SHP77 treated with DMSO at 0.1 percent for 48 hours (cell line): ENCODE results near the gene WNT9B.

Source experiments
- DNase-seq: peaks from one replicate; lab custom pipeline; 2025; lab: John Stamatoyannopoulos, UW

Gene WNT9B, protein sequence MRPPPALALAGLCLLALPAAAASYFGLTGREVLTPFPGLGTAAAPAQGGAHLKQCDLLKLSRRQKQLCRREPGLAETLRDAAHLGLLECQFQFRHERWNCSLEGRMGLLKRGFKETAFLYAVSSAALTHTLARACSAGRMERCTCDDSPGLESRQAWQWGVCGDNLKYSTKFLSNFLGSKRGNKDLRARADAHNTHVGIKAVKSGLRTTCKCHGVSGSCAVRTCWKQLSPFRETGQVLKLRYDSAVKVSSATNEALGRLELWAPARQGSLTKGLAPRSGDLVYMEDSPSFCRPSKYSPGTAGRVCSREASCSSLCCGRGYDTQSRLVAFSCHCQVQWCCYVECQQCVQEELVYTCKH

DNA sequence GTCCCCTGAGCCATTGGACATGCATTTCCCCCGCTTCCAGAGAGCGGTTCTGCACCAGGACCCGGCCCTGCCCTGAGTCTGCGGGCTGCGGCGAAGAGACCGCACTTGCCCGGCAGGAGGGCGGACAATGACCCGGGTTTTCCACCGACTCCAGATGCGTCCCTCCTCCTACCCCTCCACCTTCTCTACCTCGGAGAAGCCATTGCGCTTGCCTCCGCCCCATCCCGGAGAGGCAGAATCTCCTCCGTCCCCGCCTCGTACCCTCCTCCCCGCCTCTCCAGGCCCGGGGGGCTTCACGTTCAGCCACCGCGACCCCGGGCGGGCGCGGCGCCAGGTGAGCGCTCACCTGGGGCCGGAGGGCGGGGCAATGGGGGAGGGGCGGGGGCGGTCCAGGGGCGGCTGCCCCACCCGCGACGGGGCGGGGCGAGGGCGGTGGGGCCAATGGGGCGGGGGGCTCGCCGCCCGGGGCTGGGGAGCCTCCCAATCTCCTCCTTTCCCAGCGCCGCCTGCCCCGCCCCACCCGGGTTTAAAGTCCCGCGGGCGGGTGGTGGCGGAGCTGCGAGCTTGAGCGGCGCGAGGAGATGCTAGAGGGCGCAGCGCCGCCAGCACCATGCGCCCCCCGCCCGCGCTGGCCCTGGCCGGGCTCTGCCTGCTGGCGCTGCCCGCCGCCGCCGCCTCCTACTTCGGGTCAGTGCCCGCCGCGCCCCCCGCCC lies at the start of gene WNT9B:
TSS of gene WNT9B (plus strand) at position 555 of the 713 bp plus-strand sequence. CDS start at position 611, 56 bp downstream.
- no peak for DNase-seq

DNA sequence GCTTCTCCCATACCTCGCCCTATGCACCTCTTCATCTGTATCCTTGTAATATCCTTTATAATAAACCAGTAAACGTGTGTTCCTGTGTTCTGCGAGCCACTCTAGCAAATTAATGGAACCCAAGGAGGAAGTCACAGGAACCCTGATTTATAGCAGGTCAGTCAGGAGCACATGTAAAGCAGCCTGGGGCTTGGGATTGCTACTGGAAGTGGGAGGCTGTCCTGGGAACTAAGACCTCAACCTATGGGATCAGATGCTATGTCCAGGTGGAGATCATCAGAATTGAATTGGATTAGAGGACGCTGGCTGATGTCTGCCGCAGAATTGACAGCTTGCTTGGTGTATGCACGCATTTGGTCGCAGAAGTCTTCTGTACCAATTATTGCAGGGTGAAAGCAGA lies 48.6 kb upstream of the WNT9B start:
- DNase-seq = no peak

DNA sequence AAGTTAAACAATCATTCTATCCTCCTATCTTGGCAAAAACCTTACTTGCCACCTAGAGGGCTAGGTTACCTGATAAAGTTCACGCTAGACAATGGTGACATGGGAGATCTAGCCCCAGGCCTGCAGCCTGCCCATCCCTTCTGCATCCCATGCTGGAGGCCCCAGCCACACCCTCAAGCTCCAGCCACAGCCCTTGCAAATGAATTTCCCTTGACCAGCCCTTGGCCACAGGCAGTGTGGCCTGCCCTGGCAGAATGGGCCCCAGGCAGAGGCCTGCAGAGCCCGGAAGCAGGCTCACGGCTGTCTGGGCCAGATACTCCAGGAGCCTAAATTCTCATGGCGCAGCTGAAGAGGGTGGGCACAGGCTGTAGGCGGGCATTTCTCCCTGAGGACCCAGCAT lies 47.8 kb upstream of the WNT9B start:
- DNase-seq = no peak

DNA sequence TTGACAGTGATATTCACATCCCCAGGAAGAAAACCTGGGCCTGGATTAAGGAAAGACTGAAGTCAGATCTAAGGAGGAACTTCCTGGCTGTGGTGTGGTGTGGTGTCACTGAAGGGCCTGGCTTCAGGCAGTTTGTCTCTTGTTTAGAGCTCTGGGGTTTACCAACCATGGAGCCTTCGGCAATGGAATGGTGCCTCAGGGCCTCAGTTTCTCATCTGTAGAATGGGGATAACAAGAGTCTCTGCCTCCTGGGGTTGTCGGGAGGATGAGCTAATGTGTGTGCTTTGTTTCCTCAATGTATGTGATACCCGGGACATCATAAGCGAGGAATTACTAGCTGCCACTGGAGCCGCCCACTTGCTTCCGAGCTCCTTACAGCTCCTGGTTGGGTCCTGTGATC lies 45.6 kb upstream of the WNT9B start:
- DNase-seq = no peak

DNA sequence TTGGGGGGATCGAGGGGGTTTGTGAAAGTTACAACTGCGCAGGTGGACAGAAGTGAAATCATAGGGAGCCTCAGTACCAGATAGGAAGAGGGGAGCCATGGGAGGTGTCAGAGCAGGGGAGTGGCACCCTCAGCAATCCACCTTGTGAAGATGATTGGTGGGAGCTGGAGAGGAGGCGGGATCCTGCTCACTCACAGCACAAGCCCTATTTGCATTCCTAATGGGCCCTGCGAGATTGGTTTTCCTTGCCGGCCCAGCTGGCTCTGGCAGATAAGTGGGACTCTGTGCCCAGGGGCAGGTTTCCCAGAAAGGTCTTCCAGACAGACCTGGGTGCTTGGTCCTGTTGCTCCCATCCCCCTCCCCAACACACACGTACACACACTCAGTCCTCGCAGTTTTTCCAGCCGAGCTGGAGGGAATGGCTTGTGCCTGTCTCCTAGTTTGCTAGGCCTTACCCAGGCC lies 42.2 kb upstream of the WNT9B start:
- no peak for DNase-seq

DNA sequence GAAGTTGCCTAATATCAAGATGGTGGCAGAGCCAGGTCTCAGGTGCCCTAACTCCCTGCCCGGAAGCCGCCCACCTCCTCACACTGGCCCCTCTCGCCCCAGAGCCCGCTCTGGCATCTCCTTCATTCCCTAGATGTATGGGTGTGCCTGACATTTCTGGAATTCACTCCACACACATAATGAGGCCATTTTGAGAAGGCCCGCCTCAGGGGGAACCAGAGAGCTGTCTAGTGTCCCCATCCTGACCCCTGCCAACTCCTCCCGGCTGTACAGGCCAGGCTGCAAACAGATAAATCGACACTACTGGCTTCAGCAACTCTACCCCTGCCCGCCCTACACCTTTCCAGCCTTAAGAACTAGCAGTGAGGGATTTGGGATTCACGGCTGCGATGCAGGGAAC lies 40.5 kb upstream of the WNT9B start:
- no peak for DNase-seq

DNA sequence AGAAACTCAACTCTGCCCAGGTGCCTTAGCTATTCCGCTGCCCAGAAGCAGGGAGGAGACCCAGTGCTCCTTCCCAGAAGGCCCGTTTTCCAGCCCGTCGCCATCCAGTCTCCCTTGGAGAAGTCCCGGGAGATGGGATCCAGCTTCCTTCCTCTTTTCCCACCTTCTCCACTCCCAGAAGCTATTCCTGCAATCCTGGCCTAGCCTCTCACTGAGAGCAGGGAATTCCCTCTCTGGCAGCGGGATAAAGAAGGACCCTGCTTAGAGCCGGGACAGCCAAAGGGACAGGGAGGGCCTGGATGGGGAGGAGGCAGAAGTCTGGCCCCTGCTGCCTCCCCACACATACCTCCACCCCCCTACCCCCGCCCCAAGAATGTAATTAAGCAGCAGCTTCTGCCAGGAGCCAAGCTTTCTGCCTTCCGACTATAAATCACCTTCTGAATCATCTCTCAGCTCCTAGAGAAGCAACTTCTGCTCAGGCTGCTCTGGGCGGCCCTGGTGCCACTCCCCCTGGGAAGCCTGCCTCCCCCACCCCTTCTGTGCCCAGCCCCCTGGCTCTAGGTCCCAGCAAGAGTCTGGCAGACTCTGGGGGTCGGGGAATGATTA lies 39.3 kb upstream of the WNT9B start:
- DNase-seq = no peak

DNA sequence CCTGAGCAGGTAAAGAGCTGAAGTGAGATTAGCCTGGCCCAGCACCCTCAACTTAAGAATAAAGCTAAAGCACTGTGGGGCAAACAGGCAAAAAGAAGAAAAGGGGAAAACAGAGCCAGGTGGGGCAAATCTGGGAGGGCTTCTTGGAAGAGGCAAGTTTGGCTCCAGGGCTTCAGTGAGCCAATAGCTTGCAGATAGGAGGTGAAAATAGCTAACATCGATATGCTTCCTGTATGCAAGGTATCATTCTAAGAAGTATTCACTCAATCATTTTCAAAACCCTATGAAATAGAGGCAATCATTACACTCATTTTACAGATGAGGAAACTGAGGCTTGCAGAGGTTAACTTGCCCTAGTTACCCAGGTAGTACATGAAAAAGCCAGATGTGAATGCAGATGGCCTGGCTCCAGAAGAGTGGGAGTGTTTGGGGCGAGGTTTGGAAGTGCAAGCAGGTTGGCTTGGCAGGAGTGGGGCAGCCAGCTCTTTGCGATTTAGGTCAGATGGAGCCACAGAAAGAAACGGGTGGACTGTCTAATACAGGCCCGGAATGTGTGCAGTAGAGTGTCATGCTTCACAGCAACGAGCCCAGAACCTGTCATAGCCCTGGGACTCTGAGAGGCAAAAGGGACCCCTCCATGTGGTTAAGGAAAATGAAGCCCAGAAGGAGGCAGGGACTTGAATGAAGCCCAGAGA lies 38.6 kb upstream of the WNT9B start:
- DNase-seq = no peak

DNA sequence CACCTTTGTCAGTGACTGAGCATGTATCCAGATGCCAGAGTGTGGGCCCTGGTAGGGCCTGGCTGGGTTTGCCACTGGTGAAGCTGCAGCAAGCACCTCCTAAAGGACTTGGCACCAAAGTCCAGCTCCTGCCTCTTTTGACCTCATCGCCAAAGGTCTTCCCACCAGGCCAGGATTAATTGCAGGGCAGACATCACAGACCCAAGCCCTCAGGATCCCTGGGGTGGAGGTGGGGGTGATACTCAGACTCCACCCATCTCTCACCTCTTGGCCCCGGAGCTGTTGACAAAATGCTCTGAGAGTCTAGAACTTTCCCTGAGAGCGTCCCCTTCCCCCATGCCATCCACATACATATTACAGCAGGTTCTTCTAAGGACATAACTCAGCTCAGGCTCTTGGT lies 37.5 kb upstream of the WNT9B start:
- no peak for DNase-seq

DNA sequence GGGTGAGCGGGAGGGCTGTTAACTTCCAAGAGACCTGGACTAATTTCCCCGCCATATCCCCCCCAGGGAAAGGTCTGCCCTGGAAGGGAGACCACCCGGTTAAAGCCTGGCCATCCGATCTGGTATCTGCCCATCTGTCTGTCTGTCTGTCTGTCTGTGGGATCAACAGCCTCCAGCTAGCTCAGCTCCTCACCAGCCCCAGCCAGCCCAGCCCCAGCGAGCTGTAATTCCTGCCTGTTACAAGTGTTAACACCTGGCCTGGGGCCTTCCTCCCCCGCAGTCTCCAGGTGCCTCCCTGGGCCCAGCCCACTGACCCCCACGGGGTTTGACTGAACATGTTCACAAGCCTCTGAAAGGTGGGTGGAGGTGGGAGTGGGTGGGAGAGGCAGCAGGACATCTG lies 36.9 kb upstream of the WNT9B start:
- no peak for DNase-seq

DNA sequence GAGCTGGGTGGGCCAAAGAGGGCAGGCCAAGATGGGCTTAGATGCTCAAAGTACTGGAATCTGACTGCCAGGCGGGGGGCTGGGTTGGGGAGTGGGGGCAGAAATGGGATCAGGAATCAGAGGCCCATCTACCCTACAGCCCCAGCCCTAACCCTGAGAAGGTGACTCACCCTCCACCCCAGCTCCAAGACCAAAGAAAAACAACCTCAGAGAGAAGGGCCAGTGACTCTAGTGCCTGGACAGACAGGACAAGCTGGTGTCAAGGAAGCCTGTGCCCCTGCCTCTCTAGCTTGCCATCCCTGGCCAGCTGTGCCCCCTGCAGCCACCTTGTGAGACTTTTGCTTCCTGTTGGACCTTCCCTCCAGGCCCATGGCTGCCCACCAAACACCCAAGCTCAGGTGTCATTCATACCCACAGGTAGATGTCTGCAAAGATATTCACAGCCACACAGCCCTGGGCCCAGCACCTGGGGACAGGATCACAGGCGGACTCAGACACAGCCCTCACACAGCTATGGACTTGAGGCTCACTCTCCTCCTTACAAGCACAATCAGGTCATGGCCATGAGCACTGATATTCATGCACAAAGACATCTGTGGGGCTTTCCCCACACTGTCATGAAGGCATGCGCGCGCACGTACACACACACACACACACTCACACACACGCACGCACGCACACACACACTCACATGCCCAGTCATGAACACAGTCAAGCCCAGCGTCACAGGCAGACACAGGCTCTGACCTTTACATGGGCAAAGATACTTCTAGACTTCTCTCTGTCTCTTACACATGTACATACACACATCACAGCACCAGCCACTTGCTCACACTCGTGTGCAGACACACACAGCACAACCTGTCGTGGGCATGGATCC lies 35.7 kb upstream of the WNT9B start:
- DNase-seq = no peak

DNA sequence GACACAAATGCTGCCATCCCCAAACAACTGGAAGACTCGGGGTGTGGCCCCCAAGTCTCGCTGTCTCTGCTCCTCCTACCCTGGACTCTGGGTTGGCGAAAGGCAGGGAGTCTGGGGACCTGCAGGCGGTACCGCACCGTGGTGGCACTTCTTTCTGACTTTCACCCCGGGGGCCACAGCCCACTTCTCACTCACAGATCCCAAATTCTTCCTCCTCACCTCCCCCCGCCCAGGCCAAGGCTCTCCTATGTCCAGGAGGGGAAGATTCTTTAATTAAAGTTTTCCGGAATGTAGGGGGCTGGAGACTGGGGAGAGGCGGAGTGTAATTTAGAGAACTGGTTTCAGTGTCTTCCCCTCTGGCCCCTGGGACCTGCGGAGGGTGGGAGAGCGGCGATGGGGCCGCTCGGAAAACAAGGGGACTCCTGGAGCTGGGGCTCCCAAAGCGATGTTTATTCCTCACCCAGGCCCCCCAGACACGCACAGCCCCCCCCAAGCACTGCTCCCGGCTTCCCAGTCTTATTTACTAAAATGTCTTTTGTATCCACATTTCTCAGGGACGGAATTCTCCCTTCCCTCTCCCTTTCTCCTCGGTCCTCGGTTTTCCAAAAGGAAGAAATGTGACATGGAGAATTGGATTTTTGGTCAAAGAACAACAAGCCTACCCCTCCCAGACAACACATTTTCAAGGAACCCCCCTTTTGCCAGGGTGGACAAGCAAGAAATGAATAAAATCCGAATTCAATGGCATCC lies 34.1 kb upstream of the WNT9B start:
- DNase-seq = no peak

DNA sequence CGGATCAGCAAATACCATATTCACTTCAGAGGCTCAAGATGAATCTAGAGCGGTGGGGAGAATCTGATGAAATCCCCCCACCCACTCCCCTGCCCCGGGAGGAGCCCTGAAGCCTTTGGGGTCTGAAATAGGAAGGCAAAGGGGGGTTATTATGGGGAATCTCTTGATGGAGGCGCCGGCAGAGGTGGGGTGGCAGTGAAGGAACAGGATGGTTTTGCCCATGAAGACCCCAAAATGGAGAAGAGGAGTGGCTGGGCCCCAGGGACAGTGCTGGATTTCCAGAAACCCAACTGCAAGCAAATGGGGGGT lies 33.5 kb upstream of the WNT9B start:
- DNase-seq = no peak

DNA sequence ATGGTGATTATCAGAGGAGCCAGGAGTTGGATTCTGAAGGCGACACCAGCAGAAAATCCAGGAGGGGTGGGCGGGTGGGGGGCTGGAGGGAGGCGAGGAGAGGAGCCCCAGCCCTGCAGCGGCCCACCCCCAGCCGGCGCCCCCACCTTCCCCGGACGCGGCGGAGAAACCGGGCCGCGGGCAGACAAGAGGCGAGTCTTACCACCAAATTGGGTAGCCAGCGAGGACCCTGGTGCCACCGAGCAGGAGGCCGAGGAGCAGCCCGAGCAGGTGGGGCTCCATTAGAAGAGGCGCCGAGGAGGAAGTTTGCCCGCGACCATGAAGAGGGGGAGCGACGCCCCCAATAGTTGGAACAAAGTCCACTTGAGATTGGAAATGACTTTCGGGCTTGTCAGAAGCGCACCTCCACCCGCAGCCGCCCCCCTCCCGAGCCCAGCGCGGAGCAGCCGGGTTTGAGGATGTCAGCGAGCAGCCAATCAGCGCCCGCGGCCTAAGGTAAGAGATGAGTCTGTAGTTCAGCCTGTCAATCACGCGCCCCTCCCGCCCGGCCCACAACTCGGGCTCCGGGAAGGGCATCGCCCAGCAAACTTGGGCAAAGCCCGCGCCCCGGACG lies 33.0 kb upstream of the WNT9B start, which contains the start of gene WNT3:
TSS of gene WNT3 (minus strand) at position 377 of the 613 bp plus-strand sequence. CDS start at position 282, 95 bp downstream.
- no peak for DNase-seq

DNA sequence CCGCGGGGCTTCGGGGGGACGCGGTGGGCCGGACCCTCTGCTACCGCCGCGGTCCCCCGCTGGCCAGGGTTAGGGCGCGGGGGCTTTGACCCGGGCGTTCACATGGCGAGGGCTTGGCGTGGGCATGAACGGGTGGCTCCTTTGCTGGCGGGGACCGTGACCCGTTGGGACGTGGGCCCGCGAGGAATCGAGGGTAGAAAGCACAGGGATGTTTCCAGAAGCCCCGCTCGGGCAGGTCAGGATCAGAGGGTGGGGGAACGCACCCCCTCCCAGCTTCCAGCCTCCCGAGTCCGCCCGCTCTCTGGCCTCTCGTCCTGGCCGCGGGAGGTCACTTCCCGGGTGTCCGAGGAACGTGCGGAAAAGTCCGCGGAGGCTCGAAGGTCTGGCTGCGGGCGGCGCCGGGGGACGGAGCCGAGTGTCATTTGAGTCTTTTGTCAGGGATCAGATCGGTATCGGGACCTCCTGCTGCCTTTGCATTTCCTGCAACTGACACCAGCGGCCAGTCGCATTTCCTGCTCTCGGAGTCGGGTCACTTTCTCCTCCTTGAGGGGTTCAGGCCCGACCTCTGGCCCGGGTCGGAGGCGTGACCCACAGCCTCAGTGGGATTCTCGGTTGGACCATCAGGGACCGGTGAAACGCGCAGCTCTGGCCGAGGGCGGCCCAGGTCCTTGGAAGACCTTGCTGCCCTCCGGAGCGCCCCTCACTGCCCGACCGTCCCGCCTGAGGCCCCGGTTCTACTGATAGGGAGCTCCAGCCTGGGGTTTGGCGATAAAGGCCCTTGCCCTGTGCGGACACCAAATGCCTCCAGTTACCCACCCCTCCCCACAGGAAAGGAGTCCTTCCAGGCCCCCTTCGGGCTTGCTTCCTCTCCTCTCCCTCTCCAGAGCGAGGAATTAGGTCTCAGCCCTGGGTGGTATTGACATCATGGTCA lies 32.2 kb upstream of the WNT9B start:
- DNase-seq = no peak

DNA sequence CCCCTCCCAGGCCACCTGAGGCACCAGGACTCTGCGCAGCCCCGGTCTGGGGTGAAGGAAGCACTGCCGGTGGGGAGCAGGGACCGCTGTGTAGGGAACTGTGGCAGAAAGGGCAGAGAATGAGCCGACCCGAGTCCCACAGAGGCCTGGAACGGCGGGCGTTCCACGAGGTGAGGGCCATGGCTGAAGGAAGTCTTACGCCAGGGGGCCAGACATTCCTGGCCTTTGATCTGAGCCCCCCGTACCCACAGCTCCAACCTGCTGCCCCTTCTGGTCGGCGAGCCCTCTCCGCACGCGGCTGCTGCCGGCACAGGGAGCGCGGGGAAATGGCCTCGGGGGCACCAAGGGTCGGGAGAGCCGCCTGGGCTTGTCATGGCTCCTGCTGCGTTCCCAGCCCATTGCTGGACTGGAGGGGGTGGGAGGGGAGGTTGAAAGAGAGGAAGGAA lies 31.5 kb upstream of the WNT9B start:
- no peak for DNase-seq

DNA sequence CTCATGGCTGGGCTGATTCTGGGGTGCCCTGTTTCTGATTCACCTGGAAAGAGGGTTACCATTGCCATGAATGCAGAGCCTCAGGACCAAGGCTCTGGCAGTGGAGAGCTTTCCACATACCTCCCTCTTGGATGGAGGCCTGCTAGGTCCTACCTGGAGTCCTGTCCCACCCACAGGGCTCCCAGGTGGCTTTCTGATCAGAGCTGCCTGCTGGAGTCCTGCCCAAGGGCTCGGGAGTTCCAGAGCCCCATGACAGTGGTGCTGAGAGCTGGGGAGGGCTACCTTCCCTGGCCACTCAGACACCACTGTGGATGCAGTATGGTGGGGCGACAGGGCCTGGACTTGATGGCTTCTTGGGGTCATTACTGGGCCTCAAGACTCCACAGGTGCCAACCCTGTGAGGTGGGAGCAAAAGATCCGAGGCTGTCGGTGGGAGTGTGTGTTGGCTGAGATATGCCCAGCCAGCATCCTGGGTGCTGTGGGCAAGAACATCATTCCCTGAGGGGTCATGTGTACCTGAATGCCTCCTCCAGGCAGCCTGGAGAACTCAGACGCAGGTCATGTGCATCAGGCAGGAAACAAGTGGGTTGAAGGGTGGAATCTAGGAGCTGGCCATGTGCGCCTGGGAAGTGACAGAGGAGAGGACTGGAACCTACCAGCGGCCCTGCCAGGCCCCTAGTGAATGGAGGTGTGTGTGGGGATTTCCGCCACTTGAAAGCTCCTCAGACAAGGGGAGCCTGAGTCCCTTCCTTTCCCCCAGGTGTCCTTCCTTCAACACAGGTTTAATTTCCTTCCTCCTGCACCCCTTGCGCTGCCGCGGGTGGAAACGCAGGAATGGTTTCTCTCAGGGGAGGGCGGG lies 30.6 kb upstream of the WNT9B start:
- no peak for DNase-seq
